T-cell (primary cell): ENCODE results near the gene PKD2L1. TPM values are rescaled to one million over a fixed set of nuclear protein-coding genes. Genes with fewer than 3 reads are reported as not detected.
A peak's percentile ranks its signal among the peaks of the same experiment; 100 is the strongest.

ENCODE experiments used
- ATAC-seq, 4 experiments: fragments of 200-7000 bp in 3 of 4; fragments of 150-1000 bp in 1 of 4; cut with Tn5 transposase; replicated peaks in 1 of 4; 1 replicate in 3 of 4; 2 replicates in 1 of 4; pipeline ENCODE4 v1.10.0; 2021; ENCODE audit warnings: moderate library complexity in 3 of 4, mild to moderate bottlenecking in 2 of 4, moderate number of reproducible peaks in 1 of 4
- CTCF ChIA-PET, 2 donors: fragments of 300-600 bp; sonication (Branson Sonifier 250); formaldehyde crosslinking; loops; one replicate each; lab custom pipeline; 2022; ENCODE audit warnings: antibody characterized with exemption in 2 of 2; lab: Charles Lee
- POLR2A ChIA-PET, 2 donors: fragments of 300-600 bp; sonication (Branson Sonifier 250); formaldehyde crosslinking; loops; one replicate each; lab custom pipeline; 2022; ENCODE audit warnings: antibody characterized with exemption in 2 of 2; lab: Charles Lee
- DNase-seq, 35 experiments: peaks; one replicate each; pipeline versions ENCODE4 v3.0.0 to v3.0.0-alpha.2; 2013 to 2023
- H3K27ac ChIP-seq: one replicate; pipeline ENCODE4 v1.5.1; 2013; ENCODE audit warnings: low read length
- H3K27me3 ChIP-seq, 2 experiments: replicated peaks in 1 of 2; 1 replicate in 1 of 2; 2 replicates in 1 of 2; pipeline versions ENCODE4 v1.6.1 to v1.7.0; 2013; ENCODE audit warnings: low read length in 1 of 2, mixed read lengths in 1 of 2; ENCODE audit not compliant: control insufficient read depth in 2 of 2, insufficient read depth in 2 of 2; ENCODE audit errors: extremely low read depth in 1 of 2
- H3K36me3 ChIP-seq, 2 donors: 1 replicate in 1 of 2; 2 replicates in 1 of 2; pipeline versions ENCODE4 v1.6.1 to v1.7.0; 2013; ENCODE audit warnings: low read length in 1 of 2; ENCODE audit not compliant: control insufficient read depth in 2 of 2, insufficient read depth in 1 of 2; ENCODE audit errors: extremely low read depth in 1 of 2
- H3K4me1 ChIP-seq, 2 experiments: 1 replicate in 1 of 2; 2 replicates in 1 of 2; pipeline versions ENCODE4 v1.6.1 to v1.7.0; 2013; ENCODE audit warnings: low read length in 2 of 2, mixed read lengths in 1 of 2; ENCODE audit not compliant: insufficient read depth in 2 of 2, control insufficient read depth in 1 of 2; ENCODE audit errors: extremely low read depth in 1 of 2
- H3K4me3 ChIP-seq, 2 donors: 1 replicate in 1 of 2; 2 replicates in 1 of 2; pipeline versions ENCODE4 v1.5.1 to v1.7.0; 2013; ENCODE audit warnings: mild to moderate bottlenecking in 2 of 2, low read length in 1 of 2, moderate library complexity in 1 of 2; ENCODE audit not compliant: control insufficient read depth in 1 of 2; ENCODE audit errors: extremely low read depth in 1 of 2
- H3K9me3 ChIP-seq: 2 replicates; pipeline ENCODE4 v1.7.0; 2013
- H3K27ac Mint-ChIP-seq, 2 donors: one replicate each; pipeline ENCODE4 v1.8.0; 2020 to 2021; ENCODE audit warnings: mild to moderate bottlenecking in 2 of 2, mixed read lengths in 2 of 2
- H3K27me3 Mint-ChIP-seq, 2 donors: one replicate each; pipeline ENCODE4 v1.8.0; 2021 to 2022; ENCODE audit warnings: mixed read lengths in 2 of 2
- H3K36me3 Mint-ChIP-seq: one replicate; pipeline ENCODE4 v1.8.0; 2021; ENCODE audit warnings: mixed read lengths
- H3K4me1 Mint-ChIP-seq, 3 donors: one replicate each; pipeline ENCODE4 v1.8.0; 2020 to 2022; ENCODE audit warnings: mixed read lengths in 3 of 3, mild to moderate bottlenecking in 1 of 3
- H3K4me3 Mint-ChIP-seq, 3 donors: one replicate each; pipeline ENCODE4 v1.8.0; 2020 to 2022; ENCODE audit warnings: mild to moderate bottlenecking in 3 of 3, mixed read lengths in 3 of 3, moderate library complexity in 3 of 3
- H3K9me3 Mint-ChIP-seq, 3 donors: one replicate each; pipeline ENCODE4 v1.8.0; 2020 to 2022; ENCODE audit warnings: mixed read lengths in 3 of 3
- WGBS: methylation state at CpG from one replicate; pipeline ENCODE4 v1.1.5; 2013; ENCODE audit warnings: missing lambda C conversion rate; ENCODE audit not compliant: insufficient coverage; 5-methylcytosine and 5-hydroxymethylcytosine counted together
- total RNA-seq, 35 experiments: library from RNA in 6 of 35; stranded (reverse) in 6 of 35; fragments of 120-200 nt in 1 of 35; gene quantifications; one replicate each; pipeline versions ENCODE4 v1.2.1 to v1.2.4 and lab custom pipeline; 2013 to 2026

The PKD2L1 gene
- total RNA-seq, 5 donors from 2014 or later (not counting 1 experiment from before 2014, with no cell fraction given): not detected

DNA sequence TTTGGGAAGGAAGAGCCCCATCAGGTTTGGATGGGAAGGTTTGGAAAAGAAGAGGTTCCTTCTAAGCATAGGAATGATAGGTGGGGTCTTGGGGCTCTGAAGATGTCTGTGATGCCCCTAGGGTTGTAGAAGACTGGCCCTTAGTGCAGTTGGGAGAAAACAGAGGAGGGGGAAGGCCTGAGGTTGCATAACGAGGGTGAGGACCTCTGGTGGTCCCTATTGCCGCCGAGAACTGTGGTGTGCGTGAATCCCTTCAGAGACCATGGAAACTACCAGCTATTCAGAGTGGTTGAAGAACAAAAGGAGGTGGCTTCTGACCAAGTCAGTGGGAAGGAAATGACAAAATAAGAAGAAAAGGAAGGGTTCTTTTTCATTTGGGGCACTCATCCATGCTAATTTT, 3.1 kb upstream of the PKD2L1 start:
- no peak overlapping the region for H3K27ac Mint-ChIP-seq
- H3K9me3 Mint-ChIP-seq: no peaks in the 10 kb centered on the region
- WGBS: 65% methylated on average over 4 of the region's 4 CpGs
- ChIA-PET CTCF (interaction anchor here (0.6 to 1.0 kb wide), 2 partner anchors 59 to 100 kb away, joined by 4 to 5 read pairs; no protein-coding TSS in a partner anchor), POLR2A (interaction anchor here in 1 of 2 donors (0.6 kb wide), 1 partner anchor 57 kb away, joined by 3 read pairs; no protein-coding TSS in a partner anchor)
- Histone ChIP-seq H3K9me3 (no peaks in the 10 kb centered on the region), H3K27me3 (peaks cover 0 to 26% of the 10 kb centered on the region in 2 experiments), H3K36me3 (no peaks in the 10 kb centered on the region), H3K27ac (no peak overlapping the region), H3K4me3 (no peak overlapping the region), H3K4me1 (no peaks in the 10 kb centered on the region)
- no peak overlapping the region for H3K4me3 Mint-ChIP-seq
- DNase-seq (no peak), ATAC-seq (no peak)
- no peaks in the 10 kb centered on the region for H3K4me1 Mint-ChIP-seq
- H3K27me3 Mint-ChIP-seq: peaks cover 12 to 25% of the 10 kb centered on the region in 2 donors
- H3K36me3 Mint-ChIP-seq: no peaks in the 10 kb centered on the region

DNA sequence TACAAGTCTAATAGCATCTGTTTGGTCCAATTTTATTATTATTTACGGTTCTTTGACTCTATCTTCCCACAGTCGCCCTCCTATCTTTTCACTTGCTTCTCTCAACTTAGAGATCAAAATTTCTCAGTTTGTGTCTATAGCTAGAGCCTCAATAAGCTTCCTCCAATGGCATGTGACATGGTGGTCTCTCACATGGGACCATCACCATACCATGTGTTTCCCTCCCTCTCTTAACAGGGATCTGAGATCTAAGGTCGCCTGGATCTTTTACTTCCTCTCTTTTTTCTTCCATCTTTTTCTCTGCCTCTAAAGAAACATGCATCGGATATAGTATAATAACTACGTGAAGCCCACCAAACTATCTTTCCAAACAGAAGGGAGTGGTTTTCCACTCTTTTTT, 1.8 kb downstream of the PKD2L1 start:
- H3K27me3 Mint-ChIP-seq: peaks cover 9 to 20% of the 10 kb centered on the region in 2 donors

DNA sequence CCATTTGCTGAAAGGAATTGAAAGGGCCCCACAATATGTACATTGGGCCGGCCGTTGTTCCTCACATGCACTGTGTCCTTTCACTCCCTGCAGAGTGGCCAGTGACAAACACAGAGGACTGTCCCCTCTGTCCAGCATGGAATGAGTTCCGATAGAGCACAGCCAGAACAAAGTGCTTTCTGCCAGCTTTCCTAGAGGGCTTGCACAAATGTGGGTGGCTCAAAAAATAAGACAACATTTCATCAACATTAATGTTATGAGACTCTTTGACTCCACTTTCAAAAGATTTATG, 2.4 kb downstream of the PKD2L1 start:
- 98% methylated on average over 3 of the region's 3 CpGs for WGBS
- DNase-seq (no peak), ATAC-seq (no peak)
- Histone ChIP-seq H3K4me3 (no peak overlapping the region), H3K27ac (no peak overlapping the region), H3K9me3 (no peaks in the 10 kb centered on the region), H3K36me3 (no peaks in the 10 kb centered on the region), H3K4me1 (peaks cover 4 to 11% of the 10 kb centered on the region in 2 experiments), H3K27me3 (peaks cover 0 to 22% of the 10 kb centered on the region in 2 experiments)
- Mint-ChIP-seq H3K9me3 (no peaks in the 10 kb centered on the region), H3K4me1 (peaks cover 10 to 12% (median 11%) of the 10 kb centered on the region in 3 donors), H3K27ac (no peak overlapping the region), H3K27me3 (peaks cover 9 to 15% of the 10 kb centered on the region in 2 donors), H3K4me3 (no peak overlapping the region), H3K36me3 (no peaks in the 10 kb centered on the region)
- ChIA-PET POLR2A (no interaction called here), CTCF (interaction anchor here (0.8 to 1.0 kb wide), 2 partner anchors 50 to 106 kb away, joined by 3 to 5 read pairs; no protein-coding TSS in a partner anchor)

More for the DNA sequence above, 1.8 kb downstream of the PKD2L1 start:
- Mint-ChIP-seq H3K9me3 (no peaks in the 10 kb centered on the region), H3K27ac (no peak overlapping the region), H3K4me1 (peaks cover 10 to 12% (median 11%) of the 10 kb centered on the region in 3 donors), H3K4me3 (no peak overlapping the region), H3K36me3 (no peaks in the 10 kb centered on the region)
- ATAC-seq (no peak), DNase-seq (no peak)
- ChIA-PET CTCF (interaction anchor here in 1 of 2 donors (0.6 kb wide), 1 partner anchor 104 kb away, joined by 3 read pairs; no protein-coding TSS in a partner anchor), POLR2A (no interaction called here)
- H3K4me1 ChIP-seq: peaks cover 4 to 11% of the 10 kb centered on the region in 2 experiments
- no peaks in the 10 kb centered on the region for H3K36me3 ChIP-seq
- WGBS: 71% methylated on average over 1 of the region's 5 CpGs
- H3K27ac ChIP-seq: no peak overlapping the region
- no peak overlapping the region for H3K4me3 ChIP-seq
- no peaks in the 10 kb centered on the region for H3K9me3 ChIP-seq
- peaks cover 0 to 22% of the 10 kb centered on the region in 2 experiments for H3K27me3 ChIP-seq

DNA sequence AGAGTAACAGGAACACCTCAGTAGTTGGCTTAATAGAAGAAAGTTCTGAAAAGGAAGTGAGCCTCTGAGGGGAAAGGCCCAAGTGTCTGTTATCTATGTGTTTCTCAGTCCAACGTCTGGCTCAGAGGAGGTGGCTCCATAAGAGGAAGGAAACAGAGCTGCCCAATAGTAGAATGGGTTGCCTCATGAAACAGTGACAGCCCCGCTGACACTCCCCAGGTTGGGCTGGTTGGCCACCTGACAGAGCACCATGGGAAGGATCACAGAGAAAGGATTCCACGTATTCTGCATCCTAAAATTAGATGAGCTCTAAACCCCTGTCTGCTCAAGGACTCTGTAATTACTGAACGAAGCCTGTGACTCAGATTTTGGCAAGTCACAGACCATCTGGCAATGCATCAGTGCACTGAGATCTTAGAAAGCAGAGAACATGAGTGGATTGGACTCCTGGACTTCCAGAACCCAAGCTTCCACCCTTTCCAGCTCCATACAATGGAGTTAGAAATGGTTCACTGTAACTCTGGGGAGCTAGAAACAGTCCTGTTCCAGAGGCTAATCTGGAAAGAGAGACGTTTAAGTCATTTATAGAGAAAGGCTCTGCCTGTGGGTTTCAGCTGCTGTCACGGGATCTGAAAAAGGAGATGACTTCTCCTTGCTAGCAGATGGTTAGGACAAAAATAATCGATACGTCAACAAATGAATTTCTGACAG, 2.9 kb downstream of the PKD2L1 start:
- Histone ChIP-seq H3K27ac (no peak overlapping the region), H3K4me3 (no peak overlapping the region), H3K36me3 (no peaks in the 10 kb centered on the region), H3K9me3 (no peaks in the 10 kb centered on the region), H3K4me1 (peaks cover 4 to 11% of the 10 kb centered on the region in 2 experiments), H3K27me3 (peaks cover 0 to 22% of the 10 kb centered on the region in 2 experiments)
- ChIA-PET POLR2A (no interaction called here), CTCF (interaction anchor here (0.6 to 1.0 kb wide), 3 partner anchors 51 to 208 kb away, joined by 3 to 5 read pairs (median 3); partner anchors contain the start of gene HIF1AN (in 1 of the 2))
- Mint-ChIP-seq H3K27ac (peak overlapping the region in 1 of 2 donors; percentile 51), H3K9me3 (no peaks in the 10 kb centered on the region), H3K27me3 (peaks cover 7 to 14% of the 10 kb centered on the region in 2 donors), H3K4me3 (no peak overlapping the region), H3K4me1 (peaks cover 10 to 12% (median 11%) of the 10 kb centered on the region in 3 donors), H3K36me3 (no peaks in the 10 kb centered on the region)
- WGBS: 53% methylated on average over 7 of the region's 8 CpGs
- DNase-seq (peak in 12 of 35 experiments; percentile 3 to 45 (median 18)), ATAC-seq (peak; percentile 73 to 98 (median 80))

DNA sequence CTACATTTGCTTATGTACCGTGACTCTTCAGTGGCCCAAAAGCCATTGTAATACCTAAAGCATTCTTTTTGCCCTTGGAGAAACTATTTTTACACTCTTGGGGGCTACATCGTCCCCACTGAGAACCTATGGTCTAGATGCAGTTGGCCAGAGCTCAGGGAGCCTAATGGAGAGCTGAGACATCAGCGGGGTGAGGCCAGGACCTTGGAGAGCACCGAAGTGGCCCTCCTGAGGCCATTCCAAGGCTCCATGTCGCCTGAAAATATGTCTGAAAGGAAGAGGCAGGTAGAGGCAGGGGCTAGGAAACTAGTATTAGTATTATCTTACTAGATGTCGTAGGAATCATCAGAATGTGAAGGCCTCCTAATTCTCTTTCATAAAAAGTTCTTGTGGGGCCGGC, 4.9 kb downstream of the PKD2L1 start:
- peaks cover 10 to 12% (median 11%) of the 10 kb centered on the region in 3 donors for H3K4me1 Mint-ChIP-seq
- no peak overlapping the region for H3K4me3 ChIP-seq
- no peaks in the 10 kb centered on the region for H3K36me3 Mint-ChIP-seq
- CTCF ChIA-PET: no interaction called here
- POLR2A ChIA-PET: no interaction called here
- no peaks in the 10 kb centered on the region for H3K9me3 Mint-ChIP-seq
- no peaks in the 10 kb centered on the region for H3K36me3 ChIP-seq
- no peak overlapping the region for H3K27ac Mint-ChIP-seq
- H3K27me3 Mint-ChIP-seq: peaks cover 6% of the 10 kb centered on the region in 2 donors
- H3K4me3 Mint-ChIP-seq: no peak overlapping the region
- H3K27me3 ChIP-seq: peaks cover 0 to 11% of the 10 kb centered on the region in 2 experiments
- H3K4me1 ChIP-seq: peaks cover 4 to 11% of the 10 kb centered on the region in 2 experiments
- WGBS: 67% methylated on average over 4 of the region's 7 CpGs
- no peak for DNase-seq
- no peak overlapping the region for H3K27ac ChIP-seq
- H3K9me3 ChIP-seq: no peaks in the 10 kb centered on the region
- ATAC-seq: no peak

DNA sequence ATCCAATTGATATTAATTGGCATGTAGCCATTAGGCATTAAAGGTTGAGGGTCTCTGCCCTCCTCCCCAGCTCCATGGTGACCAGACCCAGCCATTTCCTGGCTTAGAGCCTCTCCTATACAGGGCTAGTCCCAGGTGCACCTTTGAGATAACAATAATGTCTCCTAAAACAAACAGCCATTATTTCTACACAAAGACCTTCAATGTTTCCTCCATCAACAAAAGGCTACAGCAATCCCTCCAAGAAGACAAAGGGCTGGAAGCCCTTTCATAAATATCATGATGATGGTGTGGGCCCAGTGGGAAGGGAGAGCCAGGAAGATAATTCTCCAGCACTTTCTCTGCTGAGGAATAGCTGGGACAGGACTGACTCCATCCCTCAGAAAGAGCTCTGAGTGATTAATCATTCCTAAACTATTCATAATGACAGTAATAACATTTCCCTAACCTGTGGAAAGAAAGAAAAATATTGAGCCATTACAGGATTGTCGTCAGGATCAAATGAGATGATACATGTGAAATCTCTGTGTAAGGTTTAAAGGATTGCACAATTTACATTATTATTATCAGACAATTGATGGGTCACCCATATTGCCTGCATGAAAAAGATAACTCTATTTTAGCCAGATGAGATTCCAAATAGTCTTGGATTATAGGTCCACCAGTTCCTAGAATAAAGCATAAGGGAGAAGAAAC, 10.2 kb downstream of the PKD2L1 start:
- no peak overlapping the region for H3K4me3 Mint-ChIP-seq
- CTCF ChIA-PET: interaction anchor here in 1 of 2 donors (0.6 kb wide), 1 partner anchor 1082 kb away, joined by 4 read pairs; no protein-coding TSS in a partner anchor
- no peaks in the 10 kb centered on the region for H3K36me3 ChIP-seq
- no peaks in the 10 kb centered on the region for H3K4me1 Mint-ChIP-seq
- H3K9me3 Mint-ChIP-seq: no peaks in the 10 kb centered on the region
- no peaks in the 10 kb centered on the region for H3K36me3 Mint-ChIP-seq
- H3K9me3 ChIP-seq: no peaks in the 10 kb centered on the region
- WGBS: no CpG with 5 or more reads among the region's 1 CpG
- H3K27me3 ChIP-seq: peaks cover 9 to 12% of the 10 kb centered on the region in 2 experiments
- DNase-seq (no peak), ATAC-seq (no peak)
- no peak overlapping the region for H3K4me3 ChIP-seq
- H3K27ac ChIP-seq: no peak overlapping the region
- POLR2A ChIA-PET: no interaction called here
- no peak overlapping the region for H3K27ac Mint-ChIP-seq
- no peaks in the 10 kb centered on the region for H3K4me1 ChIP-seq
- peaks cover 29 to 38% of the 10 kb centered on the region in 2 donors for H3K27me3 Mint-ChIP-seq
